ENCODE results near the gene UBL4B. TPM values are rescaled to one million over a fixed set of nuclear protein-coding genes. Genes with fewer than 3 reads are reported as not detected.

Gene UBL4B
- polyA plus RNA-seq, 1 experiment: 34.8 TPM

- Histone ChIP-seq H3K4me3 (ENCODE audit: low read depth, low read length) (no peak overlapping the region), H3K36me3 (ENCODE audit: control insufficient read depth, insufficient read depth, low read length) (no peaks in the 10 kb centered on the region; the same call in 1 of the 2 replicates), H3K27me3 (ENCODE audit: control insufficient read depth, insufficient read depth, low read length) (peaks cover 4% of the 10 kb centered on the region; the same call in 1 of the 2 replicates)
- no peak for TF ChIP-seq CTCF (IDR thresholded peaks at IDR 0.05; ENCODE audit: insufficient read depth, low read depth, low read length)
- CTCF ChIA-PET: interaction anchor here (0.8 to 3.1 kb wide), 6 partner anchors 9 to 94 kb away, joined by 3 to 15 read pairs (median 4); no protein-coding TSS in a partner anchor
- DNase-seq (ENCODE audit: low read depth): no peak
- POLR2A ChIA-PET: no interaction called here
Observed at GRCh38 chr1:110113551-110113950, 1.3 kb downstream of the UBL4B start.

- ChIA-PET POLR2A (no interaction called here), CTCF (interaction anchor here (0.6 to 3.1 kb wide), 6 partner anchors 9 to 268 kb away, joined by 3 to 15 read pairs (median 4); no protein-coding TSS in a partner anchor)
- DNase-seq (ENCODE audit: low read depth): no peak
- H3K36me3 ChIP-seq (ENCODE audit: control insufficient read depth, insufficient read depth, low read length): no peaks in the 10 kb centered on the region; the same call in 1 of the 2 replicates
- no peak overlapping the region for H3K4me3 ChIP-seq (ENCODE audit: low read depth, low read length)
- H3K27me3 ChIP-seq (ENCODE audit: control insufficient read depth, insufficient read depth, low read length): peaks cover 4% of the 10 kb centered on the region; the same call in 1 of the 2 replicates
- no peak for TF ChIP-seq CTCF (IDR thresholded peaks at IDR 0.05; ENCODE audit: insufficient read depth, low read depth, low read length)
Observed at GRCh38 chr1:110114173-110114572, 1.9 kb downstream of the UBL4B start.

- H3K27me3 ChIP-seq (ENCODE audit: control insufficient read depth, insufficient read depth, low read length): peaks cover 4% of the 10 kb centered on the region; the same call in 1 of the 2 replicates
- POLR2A ChIA-PET: no interaction called here
Observed at GRCh38 chr1:110114784-110115183, 2.5 kb downstream of the UBL4B start.

GRCh38 chr1:110118636-110119396 lies 6.6 kb downstream of the UBL4B start:
- CTCF ChIA-PET: interaction anchor here (1.2 to 3.8 kb wide), 4 partner anchors 13 to 89 kb away, joined by 5 to 36 read pairs (median 12); no protein-coding TSS in a partner anchor
- no peak for TF ChIP-seq CTCF (IDR thresholded peaks at IDR 0.05; ENCODE audit: insufficient read depth, low read depth, low read length)
- H3K4me3 ChIP-seq (ENCODE audit: low read depth, low read length): no peak overlapping the region
- DNase-seq (ENCODE audit: low read depth): no peak
- no peaks in the 10 kb centered on the region for H3K36me3 ChIP-seq (ENCODE audit: control insufficient read depth, insufficient read depth, low read length)
- no peaks in the 10 kb centered on the region for H3K27me3 ChIP-seq (ENCODE audit: control insufficient read depth, insufficient read depth, low read length)
- POLR2A ChIA-PET: no interaction called here

More at GRCh38 chr1:110114784-110115183, 2.5 kb downstream of the UBL4B start:
- CTCF ChIA-PET: interaction anchor here (0.6 to 3.8 kb wide), 4 partner anchors 9 to 268 kb away, joined by 3 to 50 read pairs (median 27); no protein-coding TSS in a partner anchor
- no peak for DNase-seq (ENCODE audit: low read depth)
- TF ChIP-seq CTCF (IDR thresholded peaks at IDR 0.05; ENCODE audit: insufficient read depth, low read depth, low read length): no peak
- H3K4me3 ChIP-seq (ENCODE audit: low read depth, low read length): no peak overlapping the region
- H3K36me3 ChIP-seq (ENCODE audit: control insufficient read depth, insufficient read depth, low read length): no peaks in the 10 kb centered on the region; the same call in 1 of the 2 replicates

- DNase-seq (ENCODE audit: low read depth): no peak
- ChIA-PET POLR2A (no interaction called here), CTCF (interaction anchor here (0.9 to 1.2 kb wide), 2 partner anchors 61 to 66 kb away, joined by 3 to 5 read pairs; no protein-coding TSS in a partner anchor)
Observed at GRCh38 chr1:110119843-110120242, 7.6 kb downstream of the UBL4B start.

More at GRCh38 chr1:110119843-110120242, 7.6 kb downstream of the UBL4B start:
- Histone ChIP-seq H3K36me3 (ENCODE audit: control insufficient read depth, insufficient read depth, low read length) (no peaks in the 10 kb centered on the region), H3K4me3 (ENCODE audit: low read depth, low read length) (no peak overlapping the region), H3K27me3 (ENCODE audit: control insufficient read depth, insufficient read depth, low read length) (no peaks in the 10 kb centered on the region)
- TF ChIP-seq CTCF (IDR thresholded peaks at IDR 0.05; ENCODE audit: insufficient read depth, low read depth, low read length): no peak
